Measurements from ENCODE around the gene UBE2D1.

The UBE2D1 gene

DNA sequence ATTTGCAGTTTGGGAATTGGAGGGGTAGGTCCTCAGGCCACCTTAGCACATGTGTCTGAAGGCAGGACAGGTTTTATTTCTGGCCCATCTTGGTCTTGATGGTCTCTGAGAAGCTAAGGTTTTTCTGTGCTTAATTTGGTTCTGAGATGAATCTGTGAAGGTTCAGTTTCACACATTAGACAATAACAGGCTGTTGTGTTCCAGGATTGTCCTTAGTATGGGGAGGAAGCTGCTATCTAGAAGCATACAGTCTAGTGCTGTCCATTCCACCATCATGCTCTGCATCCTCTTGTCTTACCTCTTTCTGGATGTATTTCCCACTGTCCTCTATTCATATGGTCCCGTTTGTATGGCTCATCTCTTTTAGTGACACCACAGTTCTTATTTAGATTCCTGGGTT is 7.1 kb downstream of the UBE2D1 start:
- no peak for DNase-seq

- DNase-seq, result no peak
Measured at GRCh38 chr10:58347967-58348366, 13.2 kb downstream of the UBE2D1 start.

GRCh38 chr10:58348571-58349033 is 13.8 kb downstream of the UBE2D1 start:
- no peak for DNase-seq

DNA sequence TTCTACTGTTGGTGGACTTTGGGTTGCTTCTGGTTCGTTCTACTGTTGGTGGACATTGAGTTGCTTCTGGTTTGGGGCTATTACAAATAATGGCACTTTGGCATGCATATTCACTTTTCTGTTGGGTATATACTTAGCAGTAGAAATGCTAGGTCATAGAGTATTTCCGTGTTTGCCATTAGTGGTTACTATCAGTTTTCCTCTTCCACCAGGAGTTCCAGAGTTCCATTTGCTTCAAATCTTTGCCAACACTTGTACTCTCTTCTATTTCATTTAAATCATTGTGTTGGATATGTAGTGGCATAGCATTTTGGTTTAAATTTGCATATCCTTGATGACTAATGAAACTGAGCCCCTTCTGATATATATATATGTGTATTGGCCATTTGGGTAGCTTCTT is 15.2 kb downstream of the UBE2D1 start:
- DNase-seq, result no peak

DNA sequence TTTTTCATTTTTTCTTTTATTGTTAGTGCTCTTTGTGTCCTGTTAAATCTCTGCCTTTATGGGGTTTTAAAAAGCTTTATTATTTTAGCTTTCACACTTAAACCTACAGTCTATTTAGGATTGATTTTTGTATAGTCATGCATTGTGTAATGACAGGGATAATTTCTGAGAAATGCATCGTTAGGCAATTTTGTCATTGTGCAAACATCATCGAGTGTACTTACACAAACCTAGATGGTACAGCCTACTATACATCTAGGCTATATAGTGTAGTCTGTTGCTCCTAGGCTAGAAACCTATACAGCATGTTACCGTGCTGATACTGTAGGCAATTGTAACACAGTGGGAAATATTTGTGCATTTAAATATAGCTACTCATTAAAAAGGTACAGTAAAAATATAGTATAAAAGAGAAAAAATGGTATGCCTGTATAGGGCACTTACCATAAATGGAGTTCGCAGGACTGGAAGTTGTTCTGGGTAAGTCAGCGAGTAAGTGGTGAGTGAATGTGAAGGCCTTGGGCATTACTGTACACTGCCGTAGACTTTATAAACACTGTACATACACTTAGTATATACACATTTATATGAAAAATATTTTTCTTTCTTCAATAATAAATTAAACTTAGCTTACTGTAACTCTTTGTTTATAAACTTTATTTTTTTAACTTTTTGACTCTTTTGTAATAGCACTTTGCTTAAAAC is 16.0 kb downstream of the UBE2D1 start:
- DNase-seq, result no peak

DNA sequence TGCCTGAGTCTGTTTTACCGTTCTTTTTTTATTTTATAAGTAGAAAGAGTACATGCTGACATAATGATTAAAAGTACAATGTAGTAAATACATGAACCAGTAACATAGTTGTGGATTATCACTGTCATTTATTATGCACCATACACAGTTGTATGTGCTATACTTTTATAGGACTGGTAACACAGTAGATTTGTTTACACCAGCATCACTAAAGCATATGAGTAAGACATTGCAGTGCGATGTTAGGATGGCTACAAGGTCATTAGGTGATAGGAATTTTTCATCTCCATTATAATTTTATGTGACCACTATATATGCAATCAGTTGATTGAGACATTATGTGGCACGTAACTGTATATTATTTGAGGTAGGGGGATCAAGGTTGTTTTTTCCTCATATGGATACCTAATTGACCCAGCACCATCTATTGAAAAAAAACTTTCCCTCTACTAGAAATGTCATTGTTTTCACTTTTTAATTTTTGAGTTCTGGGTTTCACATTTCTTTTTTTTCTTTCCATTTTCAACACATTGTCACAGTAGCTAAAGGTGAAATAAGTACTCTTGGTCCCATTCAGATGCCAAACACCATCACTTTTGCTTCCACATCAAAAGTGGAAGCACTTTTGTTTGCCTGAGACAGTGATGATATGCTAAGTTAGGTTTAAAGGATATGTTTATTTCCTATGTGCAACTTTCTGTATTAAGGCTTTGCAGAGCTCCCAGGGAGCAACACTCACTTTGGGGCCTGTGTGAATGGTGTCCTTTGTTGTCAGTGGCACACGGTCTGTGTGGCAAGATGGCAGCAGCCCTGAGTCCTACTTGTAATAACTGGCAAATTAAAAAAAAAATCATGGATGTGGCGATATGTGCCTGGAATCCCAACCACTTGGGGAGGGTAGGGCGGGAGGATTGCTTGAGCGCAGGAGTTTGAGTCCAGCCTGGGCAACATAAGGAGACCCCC is 17.1 kb downstream of the UBE2D1 start:
- DNase-seq, result no peak

DNA sequence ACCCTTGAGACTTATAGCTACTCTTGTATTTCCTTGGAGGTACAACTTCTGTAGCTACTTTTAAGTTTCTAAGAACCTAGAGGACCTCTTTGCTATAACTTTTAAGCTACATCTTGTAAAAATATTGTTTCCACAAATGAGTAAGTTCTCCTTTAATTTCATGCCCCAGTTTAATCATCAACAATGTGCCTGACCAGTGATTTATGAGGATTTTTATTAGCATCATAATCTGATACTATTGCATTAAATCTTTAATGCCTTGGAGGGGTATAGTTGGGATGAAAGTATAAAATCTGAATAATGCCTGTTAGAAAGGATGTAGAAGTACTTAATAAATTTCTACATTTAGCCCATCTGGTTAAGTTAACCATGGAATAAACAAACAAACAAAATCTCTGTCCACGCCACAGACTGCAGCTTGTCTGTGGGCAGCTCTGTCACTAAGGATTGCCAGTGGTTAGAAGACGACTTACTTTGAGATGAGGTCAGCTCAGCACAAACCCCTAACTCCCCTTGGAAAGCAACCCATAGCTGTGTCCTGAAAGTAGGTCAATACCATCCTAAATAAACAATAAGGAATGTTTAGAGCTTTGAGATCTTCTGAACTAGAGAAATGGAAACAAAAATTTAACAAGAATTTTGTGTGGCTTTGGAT is 18.3 kb downstream of the UBE2D1 start:
- DNase-seq, result no peak

DNA sequence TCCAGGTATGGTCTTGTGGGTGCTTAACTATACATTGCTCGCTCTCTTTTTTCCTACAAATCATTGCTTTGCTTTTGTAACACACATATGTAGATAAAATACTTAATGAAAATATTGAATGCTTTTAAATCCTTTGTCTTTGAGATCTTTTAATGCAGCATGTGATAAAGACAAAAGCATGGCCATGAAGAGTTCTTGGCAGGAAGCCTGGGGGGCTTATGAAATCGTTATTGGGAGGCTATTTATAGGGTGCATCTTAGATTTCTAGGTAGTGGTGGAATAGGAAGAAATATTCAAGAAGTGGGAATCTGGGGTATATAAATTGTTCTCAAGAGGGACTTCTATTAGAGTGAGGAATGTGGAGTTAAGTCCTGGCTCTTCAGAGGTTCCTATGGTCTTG is 21.9 kb downstream of the UBE2D1 start:
- no peak for DNase-seq

DNA sequence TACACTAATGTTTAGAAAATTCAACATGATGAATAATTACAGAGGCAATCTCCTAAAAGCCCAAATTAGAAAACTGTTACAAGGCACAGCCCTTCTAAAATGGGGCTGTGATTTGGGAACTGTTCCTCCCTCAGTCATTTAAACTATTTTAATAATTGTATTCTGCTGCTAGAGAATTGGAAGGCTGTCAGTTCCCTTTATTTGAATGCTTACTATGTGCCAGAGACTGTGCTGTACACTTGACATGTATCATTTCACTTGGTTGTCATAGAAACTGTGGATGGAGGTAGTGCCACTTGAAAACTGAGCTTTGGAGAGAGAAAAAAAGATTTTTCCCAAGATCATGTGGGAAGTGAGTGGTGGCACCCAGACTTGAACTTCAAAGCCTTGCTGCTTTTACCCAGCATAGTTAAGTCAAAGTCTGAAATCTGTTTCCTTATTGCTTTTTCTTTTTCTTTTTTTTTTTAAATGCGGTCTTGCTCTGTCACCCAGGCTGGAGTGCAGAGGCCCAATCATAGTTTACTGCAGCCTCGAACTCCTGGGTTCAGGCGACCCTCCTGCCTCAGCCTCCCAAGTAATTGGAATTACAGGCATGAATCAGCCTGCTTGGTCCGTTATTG is 23.6 kb downstream of the UBE2D1 start:
- no peak for DNase-seq

GRCh38 chr10:58358947-58359346 is 24.1 kb downstream of the UBE2D1 start:
- no peak for DNase-seq

- no peak for DNase-seq
Measured at GRCh38 chr10:58359541-58359940, 24.7 kb downstream of the UBE2D1 start.

DNA sequence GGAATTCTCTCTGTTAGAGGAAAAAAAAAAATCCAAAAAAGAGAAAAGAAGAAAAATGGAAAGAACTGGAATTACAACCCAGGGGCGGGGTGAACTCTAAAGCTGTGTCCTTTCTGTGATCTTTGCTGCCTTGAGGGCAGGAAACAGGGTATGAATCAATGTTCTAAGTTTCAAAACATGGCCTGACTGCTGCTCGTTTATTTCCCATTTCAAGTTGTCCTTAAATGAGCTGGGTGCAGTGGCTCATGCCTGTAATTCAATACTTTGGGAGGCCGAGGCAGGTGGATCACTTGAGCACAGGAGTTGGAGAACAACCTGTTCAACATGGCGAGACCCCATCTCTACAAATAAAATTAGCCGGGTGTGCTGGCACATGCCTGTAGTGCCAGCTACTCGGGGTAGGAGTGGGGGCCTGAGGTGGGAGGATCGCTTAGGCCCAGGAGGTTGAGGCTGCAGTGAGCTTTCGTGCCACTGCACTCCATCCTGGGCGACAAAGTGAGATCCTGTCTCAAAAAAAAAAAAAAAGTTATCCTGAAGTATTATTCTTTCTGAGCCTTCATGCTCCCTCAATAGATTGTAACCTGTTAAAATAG is 25.7 kb downstream of the UBE2D1 start:
- DNase-seq, result no peak

DNA sequence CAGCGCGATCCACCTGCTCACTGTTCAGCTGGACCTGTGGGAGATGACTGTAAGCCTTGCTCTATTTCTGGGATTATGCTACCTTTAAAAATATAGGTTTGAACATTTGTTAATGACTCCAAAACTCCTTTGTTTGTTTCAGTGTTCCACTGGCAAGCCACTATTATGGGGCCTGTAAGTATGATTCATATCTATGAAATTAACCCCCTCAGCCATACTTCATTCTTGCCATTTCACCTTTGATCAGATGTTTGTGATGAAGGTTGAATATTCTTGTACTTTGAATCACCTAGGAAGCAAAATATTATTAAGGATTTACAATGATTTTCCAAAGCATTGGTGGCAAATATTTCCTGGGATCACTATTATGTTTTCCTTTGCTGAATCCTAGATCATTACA is 26.5 kb downstream of the UBE2D1 start:
- no peak for DNase-seq

- no peak for DNase-seq
Measured at GRCh38 chr10:58362027-58362789, 27.4 kb downstream of the UBE2D1 start.

DNA sequence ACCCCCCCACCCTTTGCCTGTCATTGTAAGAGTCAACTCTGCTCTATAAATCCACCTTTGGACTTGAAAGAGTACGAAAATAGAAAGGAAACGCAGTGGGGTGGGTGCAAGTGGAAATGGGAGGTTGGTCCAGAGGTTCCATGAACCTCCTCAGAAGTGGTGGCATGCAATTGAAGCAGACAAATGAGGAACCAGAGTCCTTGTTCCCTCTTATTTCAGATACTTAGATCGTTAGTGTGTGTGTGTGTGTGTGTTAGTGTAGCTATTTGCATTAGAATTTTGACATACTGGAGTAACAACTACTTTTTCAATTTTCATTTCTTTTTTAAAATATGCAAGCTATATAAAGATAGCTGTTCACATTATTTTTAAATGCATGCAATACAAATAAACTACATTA is 32.3 kb downstream of the UBE2D1 start:
- DNase-seq, result no peak

DNA sequence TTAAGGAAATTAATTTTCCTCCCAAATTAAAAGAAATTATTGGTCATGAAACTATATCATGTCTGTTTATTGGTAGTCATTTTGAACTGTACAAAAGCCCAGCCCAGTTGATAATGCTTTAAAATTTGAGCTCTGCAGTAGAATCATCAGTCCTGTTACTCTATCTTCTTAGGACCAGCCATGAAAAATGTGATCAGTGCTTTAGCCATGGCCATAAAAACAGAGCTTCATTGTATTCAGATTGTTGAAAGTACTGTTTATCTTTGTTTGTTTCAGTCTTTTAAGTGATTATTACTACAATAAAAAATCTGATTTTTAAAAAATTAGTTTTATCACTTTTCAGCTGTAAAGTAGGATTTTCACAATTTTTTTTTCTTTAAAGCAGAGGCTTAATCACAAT is 36.7 kb downstream of the UBE2D1 start:
- no peak for DNase-seq

GRCh38 chr10:58372607-58373441 is 38.0 kb downstream of the UBE2D1 start:
- DNase-seq, result no peak

GRCh38 chr10:58373442-58373827 is 38.6 kb downstream of the UBE2D1 start:
- DNase-seq, result no peak

DNA sequence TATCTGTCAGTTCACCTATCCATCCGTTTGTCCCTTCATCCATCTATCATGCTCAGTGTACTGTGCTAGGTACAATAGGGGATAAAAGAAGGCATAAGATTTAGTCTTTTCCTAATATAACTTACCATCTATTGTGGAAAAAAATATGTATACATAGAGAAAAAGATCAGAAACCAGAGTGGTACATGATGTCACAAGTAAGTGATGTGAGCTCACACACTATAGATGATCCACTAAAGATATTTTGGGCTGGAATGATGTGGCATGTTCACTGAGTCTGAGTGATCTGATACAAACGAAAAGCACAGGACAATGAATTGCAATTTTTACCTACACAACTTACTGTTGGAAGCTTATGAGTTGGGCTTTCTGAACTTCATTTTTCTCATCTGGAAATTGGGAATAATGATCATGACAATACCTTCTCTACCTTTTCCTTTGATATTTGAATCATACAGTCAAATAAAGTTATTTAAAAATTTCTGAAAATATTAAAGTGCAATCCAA is 47.7 kb downstream of the UBE2D1 start:
- no peak for DNase-seq

- DNase-seq, result no peak
Measured at GRCh38 chr10:58384095-58384494, 49.3 kb downstream of the UBE2D1 start.

DNA sequence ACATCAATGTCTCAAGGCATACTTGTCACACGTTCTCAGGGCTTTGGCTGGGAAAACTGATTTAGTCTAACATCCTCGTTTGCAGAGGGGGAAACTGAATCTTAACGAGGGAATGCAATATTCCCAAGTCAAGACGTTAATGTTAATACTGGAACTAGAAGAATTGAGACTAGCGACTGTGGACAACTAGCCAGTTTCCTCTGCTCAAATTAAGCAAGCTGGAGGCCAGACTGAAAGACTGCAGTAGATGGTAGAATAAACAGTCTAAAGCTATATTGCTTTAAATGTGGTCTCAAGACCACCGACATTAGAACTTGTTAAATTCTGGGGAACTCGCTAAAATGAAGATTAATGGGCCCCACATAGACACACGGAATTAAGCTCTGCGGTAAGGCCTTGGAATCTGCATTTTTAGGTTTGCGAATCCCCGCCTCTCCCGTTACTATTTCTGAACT is 49.8 kb downstream of the UBE2D1 start:
- DNase-seq, result no peak

All from stimulated activated CD4-positive, alpha-beta T cell treated with anti-CD3 and anti-CD28 coated beads, Interleukin-1b, Interleukin-23, amount 100 ng/mL, for 48 hours (primary cell).